ENCODE measurements around the gene RBMY1D.
"Not testable (repeated sequence)": the region's sequence is repeated elsewhere in the genome, so short reads cannot be mapped to it uniquely, and the experiment has no call there.

The RBMY1D gene

GRCh38 chrY:21894426-21894825, at the start of gene RBMY1D:
RBMY1D (minus strand) TSS chrY:21894526; CDS start chrY:21892513, 2,013 bp downstream.
- DNase-seq: not testable (repeated sequence)

GRCh38 chrY:21917932-21918331, 23.6 kb upstream of the RBMY1D start, which contains the start of gene RBMY1E:
RBMY1E (minus strand) TSS chrY:21918032; CDS start chrY:21916054, 1,978 bp downstream.
- DNase-seq: not testable (repeated sequence)

GRCh38 chrY:21869407-21870076, 24.8 kb downstream of the RBMY1D start:
- DNase-seq: not testable (repeated sequence)

GRCh38 chrY:21845481-21845880, 48.8 kb downstream of the RBMY1D start:
- DNase-seq: no peak

- DNase-seq: no peak
Measured at GRCh38 chrY:21842090-21842489, 52.2 kb downstream of the RBMY1D start.

GRCh38 chrY:21839489-21839888, 54.8 kb downstream of the RBMY1D start:
- no peak for DNase-seq

GRCh38 chrY:21836343-21836742, 58.0 kb downstream of the RBMY1D start:
- DNase-seq: no peak

GRCh38 chrY:21835052-21835451, 59.3 kb downstream of the RBMY1D start:
- DNase-seq: no peak

Measured in COR-L47 (cell line).